Transverse colon (tissue), 4 donors: ENCODE results near the gene APLP2.

ENCODE experiments used
- CTCF ChIP-seq, 5 experiments: fragments of 200-600 bp in 3 of 5; fragments of 450-650 bp in 2 of 5; sonication (generic) in 3 of 5; IDR thresholded peaks; 1 replicate in 2 of 5; 2 replicates in 3 of 5; pipeline ENCODE4 v1.5.1; 2016 to 2017; ENCODE audit warnings: antibody characterized with exemption in 5 of 5, inconsistent platforms in 3 of 5, mild to moderate bottlenecking in 2 of 5, moderate library complexity in 1 of 5
- EP300 ChIP-seq: sonication (generic); formaldehyde crosslinking; IDR thresholded peaks from one replicate; pipeline ENCODE4 v1.6.1; 2017; ENCODE audit warnings: antibody characterized with exemption, low read depth
- POLR2A ChIP-seq: fragments of 450-650 bp; IDR thresholded peaks from one replicate; pipeline ENCODE4 v1.6.1; 2016; ENCODE audit warnings: antibody characterized with exemption, mild to moderate bottlenecking, moderate library complexity
- POLR2AphosphoS5 ChIP-seq, 3 donors: sonication (generic); formaldehyde crosslinking; IDR thresholded peaks; one replicate each; pipeline ENCODE4 v1.6.1; 2016; ENCODE audit warnings: antibody characterized with exemption in 3 of 3

- no peak for TF ChIP-seq EP300
- TF ChIP-seq CTCF (IDR thresholded peaks at IDR 0.05) = peak in 2 of 5 experiments; percentile 9 to 18
- TF ChIP-seq POLR2AphosphoS5 (IDR thresholded peaks at IDR 0.05) = peak; percentile 77 to 90 (median 90)
- peak; percentile 79 for TF ChIP-seq POLR2A
These were observed 90.2 kb downstream of the APLP2 start, which contains the start of gene ST14 for GRCh38 chr11:130159657-130160497.
